Measurements from ENCODE around the gene LRMDA.

GRCh38 chr10:75613685-75614504, 182.5 kb downstream of the LRMDA start:
- TF ChIP-seq CTCF (IDR thresholded peaks at IDR 0.05; ENCODE audit: extremely low read depth in 1 of 2, insufficient read depth in 1 of 2, low read depth in 1 of 2, low read length in 2 of 2) (no peak), FOS (IDR thresholded peaks at IDR 0.05; ENCODE audit: borderline replicate concordance, insufficient read depth, low read length) (no peak), POLR2AphosphoS5 (IDR thresholded peaks at IDR 0.05; ENCODE audit: insufficient read depth, low read depth, low read length) (no peak), POLR2A (IDR thresholded peaks at IDR 0.05; ENCODE audit: low read depth, low read length) (no peak), EZH2 (IDR thresholded peaks at IDR 0.05; ENCODE audit: borderline replicate concordance, low read depth, low read length, severe bottlenecking) (no peak), MYC (IDR thresholded peaks at IDR 0.05; ENCODE audit: low read depth, low read length) (no peak), MAX (IDR thresholded peaks at IDR 0.05; ENCODE audit: insufficient read depth, insufficient read length) (no peak)
